Keratinocyte (primary cell): Measurements from ENCODE around the gene CDK17. TPM values are rescaled to one million over a fixed set of nuclear protein-coding genes. Genes with fewer than 3 reads are reported as not detected.
A peak's percentile ranks its signal among the peaks of the same experiment; 100 is the strongest.
"Not testable (repeated sequence)": the region's sequence is repeated elsewhere in the genome, so short reads cannot be mapped to it uniquely, and the experiment has no call there.

Source experiments
- DNase-seq: peaks from one replicate; pipeline ENCODE4 v3.0.0-alpha.2; 2011; ENCODE audit warnings: low read depth, missing footprints, low spot score
- FAIRE-seq: peaks from 2 replicates; lab custom pipeline; 2011; peaks lifted over from hg19 to GRCh38; lab: Jason Lieb, UNC
- H2AFZ ChIP-seq: 2 replicates; pipeline ENCODE4 v1.6.0; 2012; ENCODE audit warnings: low read length, control low read depth, inconsistent platforms; ENCODE audit not compliant: control insufficient read depth
- H3K27ac ChIP-seq: 2 replicates; pipeline ENCODE4 v1.5.1; 2011; ENCODE audit warnings: low read length; ENCODE audit not compliant: control insufficient read depth, insufficient read depth
- H3K27me3 ChIP-seq: 3 replicates; pipeline ENCODE4 v1.6.0; 2011; ENCODE audit warnings: low read length; ENCODE audit not compliant: control insufficient read depth, insufficient read depth; ENCODE audit errors: extremely low read depth
- H3K36me3 ChIP-seq, 2 experiments: 2 replicates in 1 of 2; 3 replicates in 1 of 2; pipeline ENCODE4 v1.5.1; 2011; ENCODE audit warnings: low read length in 2 of 2, mild to moderate bottlenecking in 1 of 2; ENCODE audit not compliant: control insufficient read depth in 2 of 2, insufficient read depth in 2 of 2; ENCODE audit errors: extremely low read depth in 1 of 2
- H3K4me1 ChIP-seq: 3 replicates; pipeline ENCODE4 v1.5.1; 2011; ENCODE audit warnings: low read length; ENCODE audit not compliant: control insufficient read depth, insufficient read depth; ENCODE audit errors: extremely low read depth
- H3K4me2 ChIP-seq: 3 replicates; pipeline ENCODE4 v1.6.0; 2011; ENCODE audit warnings: low read depth, low read length; ENCODE audit not compliant: control insufficient read depth, insufficient read depth; ENCODE audit errors: extremely low read depth
- H3K4me3 ChIP-seq, 3 experiments: fragments of 200-600 bp in 1 of 3; sonication (generic) in 1 of 3; 2 replicates in 2 of 3; 3 replicates in 1 of 3; pipeline ENCODE4 v1.5.1; 2011 to 2016; ENCODE audit warnings: low read length in 3 of 3, mild to moderate bottlenecking in 3 of 3, control low read depth in 2 of 3, inconsistent platforms in 1 of 3, low read depth in 1 of 3, mixed read lengths in 1 of 3, mixed run types in 1 of 3, moderate library complexity in 1 of 3; ENCODE audit not compliant: control insufficient read depth in 2 of 3, insufficient read depth in 2 of 3; ENCODE audit errors: extremely low read depth in 1 of 3
- H3K79me2 ChIP-seq: 2 replicates; pipeline ENCODE4 v1.6.0; 2012; ENCODE audit warnings: low read length; ENCODE audit not compliant: control insufficient read depth, insufficient read depth
- H3K9ac ChIP-seq: 3 replicates; pipeline ENCODE4 v1.6.0; 2011; ENCODE audit warnings: low read length; ENCODE audit not compliant: control insufficient read depth, insufficient read depth; ENCODE audit errors: extremely low read depth
- H3K9me1 ChIP-seq: 3 replicates; pipeline ENCODE4 v1.6.0; 2011; ENCODE audit warnings: low read length; ENCODE audit not compliant: control insufficient read depth, insufficient read depth; ENCODE audit errors: extremely low read depth
- H3K9me3 ChIP-seq: 2 replicates; pipeline ENCODE4 v1.5.1; 2012; ENCODE audit warnings: low read depth, low read length; ENCODE audit not compliant: control insufficient read depth
- H4K20me1 ChIP-seq: 3 replicates; pipeline ENCODE4 v1.6.0; 2011; ENCODE audit warnings: low read length; ENCODE audit not compliant: control insufficient read depth, insufficient read depth; ENCODE audit errors: extremely low read depth
- EZH2 ChIP-seq: IDR thresholded peaks from one replicate; pipeline ENCODE4 v1.6.1; 2012; ENCODE audit warnings: inconsistent platforms, mild to moderate bottlenecking, low read length, moderate library complexity
- dilution Hi-C: fragments of 300-500 bp; cut with MboI; formaldehyde crosslinking; loops from one replicate; pipeline ENCODE4 v1.7.0; 2020; ENCODE audit warnings: low sequenced_read_pairs; ENCODE audit not compliant: extremely low pct_ligation_motif_present
- polyA plus RNA-seq, 5 experiments: library from polyadenylated mRNA; depleted of rRNA in 3 of 5; stranded (reverse) in 3 of 5; stranded (forward) in 1 of 5; unstranded in 1 of 5; fragments of >200 nt; gene quantifications; 1 replicate in 1 of 5; 2 replicates in 3 of 5; 3 replicates in 1 of 5; pipeline versions ENCODE4 v1.2.1 to v1.2.3, GENCODE V29; 2011 to 2012; ENCODE audit warnings: missing spikeins in 2 of 5, low read depth in 1 of 5, low replicate concordance in 1 of 5
- TF ChIP-seq, protein P1 (sequence below), 3 experiments: IDR thresholded peaks in 1 of 3; conservative IDR thresholded peaks in 1 of 3; optimal IDR thresholded peaks in 1 of 3; 2 replicates in 2 of 3; 3 replicates in 1 of 3; pipeline versions ENCODE3 to v1.5.1; 2011; ENCODE audit warnings: low read length in 3 of 3, mild to moderate bottlenecking in 3 of 3, moderate library complexity in 2 of 3, control low read depth in 1 of 3, inconsistent platforms in 1 of 3; ENCODE audit not compliant: insufficient read depth in 2 of 3; ENCODE audit errors: extremely low read depth in 1 of 3

CDK17 gene
- polyA plus RNA-seq, 1 donor (not counting 4 experiments of a cell fraction or from before 2014, with no cell fraction given) = 33.0 TPM

- no peak for DNase-seq
- Histone ChIP-seq H3K9me1 (no peaks in the 10 kb centered on the region), H3K9ac (no peak overlapping the region), H3K9me3 (no peaks in the 10 kb centered on the region), H3K27ac (no peak overlapping the region), H3K79me2 (no peaks in the 10 kb centered on the region), H3K4me3 (no peak overlapping the region), H3K36me3 (no peaks in the 10 kb centered on the region), H3K4me1 (peaks cover 5% of the 10 kb centered on the region), H4K20me1 (no peaks in the 10 kb centered on the region), H2AFZ (peak overlapping the region; percentile 20), H3K27me3 (no peaks in the 10 kb centered on the region), H3K4me2 (no peak overlapping the region)
- dilution Hi-C loops = no loop called here
- no peak for FAIRE-seq
- TF ChIP-seq, protein P1, sequence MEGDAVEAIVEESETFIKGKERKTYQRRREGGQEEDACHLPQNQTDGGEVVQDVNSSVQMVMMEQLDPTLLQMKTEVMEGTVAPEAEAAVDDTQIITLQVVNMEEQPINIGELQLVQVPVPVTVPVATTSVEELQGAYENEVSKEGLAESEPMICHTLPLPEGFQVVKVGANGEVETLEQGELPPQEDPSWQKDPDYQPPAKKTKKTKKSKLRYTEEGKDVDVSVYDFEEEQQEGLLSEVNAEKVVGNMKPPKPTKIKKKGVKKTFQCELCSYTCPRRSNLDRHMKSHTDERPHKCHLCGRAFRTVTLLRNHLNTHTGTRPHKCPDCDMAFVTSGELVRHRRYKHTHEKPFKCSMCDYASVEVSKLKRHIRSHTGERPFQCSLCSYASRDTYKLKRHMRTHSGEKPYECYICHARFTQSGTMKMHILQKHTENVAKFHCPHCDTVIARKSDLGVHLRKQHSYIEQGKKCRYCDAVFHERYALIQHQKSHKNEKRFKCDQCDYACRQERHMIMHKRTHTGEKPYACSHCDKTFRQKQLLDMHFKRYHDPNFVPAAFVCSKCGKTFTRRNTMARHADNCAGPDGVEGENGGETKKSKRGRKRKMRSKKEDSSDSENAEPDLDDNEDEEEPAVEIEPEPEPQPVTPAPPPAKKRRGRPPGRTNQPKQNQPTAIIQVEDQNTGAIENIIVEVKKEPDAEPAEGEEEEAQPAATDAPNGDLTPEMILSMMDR (optimal IDR thresholded peaks at IDR 0.05 in 1 of 3, IDR thresholded peaks at IDR 0.05 in 1 of 3, conservative IDR thresholded peaks at IDR 0.05 in 1 of 3; ENCODE audit: extremely low read depth in 1 of 3, insufficient read depth in 2 of 3, low read length in 3 of 3) = no peak
- no peak for TF ChIP-seq EZH2
These were observed 33.9 kb upstream of the CDK17 start for GRCh38 chr12:96434107-96434506.

- H3K9me3 ChIP-seq, H3K36me3 ChIP-seq, H3K27ac ChIP-seq, H2AFZ ChIP-seq, dilution Hi-C loops, H3K79me2 ChIP-seq, H4K20me1 ChIP-seq, H3K4me3 ChIP-seq, H3K27me3 ChIP-seq, H3K9ac ChIP-seq, H3K9me1 ChIP-seq, H3K4me2 ChIP-seq, FAIRE-seq, DNase-seq: not testable (repeated sequence)
- peaks cover 18% of the 10 kb centered on the region for H3K4me1 ChIP-seq
These were observed 32.5 kb upstream of the CDK17 start for GRCh38 chr12:96432496-96433321.
